Small intestine (tissue), 7 donors: ENCODE data around the gene BDKRB1. TPM values are rescaled to one million over a fixed set of nuclear protein-coding genes. Genes with fewer than 3 reads are reported as not detected.
"Not testable (repeated sequence)": the region's sequence is repeated elsewhere in the genome, so short reads cannot be mapped to it uniquely, and the experiment has no call there.

Source experiments
- DNase-seq, 2 donors: peaks; one replicate each; pipeline versions ENCODE4 v3.0.0 to v3.0.0-alpha.2; 2013
- FAIRE-seq: peaks from 2 replicates; lab custom pipeline; 2012; peaks lifted over from hg19 to GRCh38; lab: Jason Lieb, UNC
- H3K27ac ChIP-seq, 3 donors: one replicate each; pipeline ENCODE4 v1.5.1; 2013; ENCODE audit warnings: low read length in 2 of 3, mild to moderate bottlenecking in 2 of 3, control low read depth in 1 of 3, inconsistent platforms in 1 of 3, low read depth in 1 of 3, moderate library complexity in 1 of 3
- H3K27me3 ChIP-seq, 3 donors: one replicate each; pipeline ENCODE4 v1.6.1; 2013; ENCODE audit warnings: low read length in 3 of 3, inconsistent platforms in 1 of 3; ENCODE audit not compliant: control insufficient read depth in 3 of 3, insufficient read depth in 3 of 3
- H3K36me3 ChIP-seq, 3 donors: one replicate each; pipeline ENCODE4 v1.6.1; 2013; ENCODE audit warnings: low read length in 3 of 3, inconsistent platforms in 1 of 3, low read depth in 1 of 3, mild to moderate bottlenecking in 1 of 3, moderate library complexity in 1 of 3; ENCODE audit not compliant: control insufficient read depth in 3 of 3, insufficient read depth in 2 of 3
- H3K4me1 ChIP-seq, 3 donors: one replicate each; pipeline ENCODE4 v1.6.1; 2013; ENCODE audit warnings: low read length in 2 of 3, inconsistent platforms in 1 of 3, low read depth in 1 of 3, mild to moderate bottlenecking in 1 of 3, moderate library complexity in 1 of 3; ENCODE audit not compliant: control insufficient read depth in 3 of 3, insufficient read depth in 2 of 3
- H3K4me3 ChIP-seq, 3 donors: one replicate each; pipeline ENCODE4 v1.5.1; 2013; ENCODE audit warnings: low read length in 3 of 3, control low read depth in 1 of 3, inconsistent platforms in 1 of 3, low read depth in 1 of 3, mild to moderate bottlenecking in 1 of 3, moderate library complexity in 1 of 3
- H3K9me3 ChIP-seq, 2 donors: one replicate each; pipeline ENCODE4 v1.6.1; 2013; ENCODE audit warnings: low read depth in 1 of 2, low read length in 1 of 2; ENCODE audit not compliant: control insufficient read depth in 2 of 2, insufficient read depth in 1 of 2
- WGBS, 3 donors: extraction: QIAGEN DNeasy Blood & Tissue Kit; methylation state at CpG; one replicate each; pipeline ENCODE4 v1.1.7; 2013; 5-methylcytosine and 5-hydroxymethylcytosine counted together
- polyA plus RNA-seq, 4 donors: library from polyadenylated mRNA; stranded (reverse) in 3 of 4; unstranded in 1 of 4; fragments of 200-250 nt in 3 of 4; fragments of 120-200 nt in 1 of 4; gene quantifications; one replicate each; pipeline versions ENCODE4 v1.2.1 to v1.2.3, GENCODE V29; 2013
- donor health status: healthy with polysubstance abuse.
- donor health status: control.
- donor health status: control.
- donor health status: Bipolar disorder and iron deficiency.
- donor health status: healthy.

Gene BDKRB1
- polyA plus RNA-seq, 4 donors: 1.1 to 4.3 (median 1.7) TPM

GRCh38 chr14:96237641-96238040 is 18.4 kb upstream of the BDKRB1 start:
- no peak for DNase-seq
- H3K36me3 ChIP-seq: peaks cover 0 to 62% (median 0%) of the 10 kb centered on the region in 3 donors
- 85 to 100% (median 97%) methylated on average over 2 of the region's 2 CpGs for WGBS, 3 donors
- no peak for FAIRE-seq
- H3K27ac ChIP-seq: no peak overlapping the region
- peaks cover 6 to 48% (median 9%) of the 10 kb centered on the region in 3 donors for H3K4me1 ChIP-seq
- no peaks in the 10 kb centered on the region for H3K27me3 ChIP-seq
- H3K9me3 ChIP-seq: peaks cover 0 to 23% of the 10 kb centered on the region in 2 donors
- no peak overlapping the region for H3K4me3 ChIP-seq

DNA sequence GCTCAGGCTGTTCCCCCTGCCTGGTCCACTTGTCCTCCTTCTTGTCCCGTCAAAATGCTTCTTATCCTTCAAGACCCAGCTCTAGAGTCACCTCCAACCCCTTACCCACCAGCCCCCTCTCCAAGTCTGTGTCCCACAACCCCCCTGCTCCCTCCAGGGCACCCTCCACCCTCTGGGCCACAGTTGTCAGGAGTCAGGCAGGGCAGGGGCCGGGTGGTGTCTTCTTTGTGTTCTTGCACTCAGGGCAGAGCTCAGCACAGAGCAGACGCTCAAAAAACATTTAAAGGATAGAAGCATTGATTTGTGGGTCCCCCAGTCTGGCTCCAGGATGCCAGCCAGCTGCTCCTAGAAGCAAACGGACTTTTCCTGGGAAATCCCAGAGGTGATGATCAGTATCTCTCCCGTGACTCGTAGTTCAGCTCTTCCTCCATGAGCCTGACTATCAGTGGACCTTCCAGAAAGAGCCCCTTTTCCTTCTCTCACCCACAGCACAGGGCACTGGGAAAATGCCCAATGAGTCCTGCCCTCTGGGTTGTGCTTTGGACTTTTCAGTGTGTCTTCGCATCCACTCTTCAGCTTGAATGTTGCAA is 17.2 kb upstream of the BDKRB1 start:
- Histone ChIP-seq H3K4me1 (peaks cover 6 to 48% (median 9%) of the 10 kb centered on the region in 3 donors), H3K4me3 (no peak overlapping the region), H3K27ac (peak overlapping the region; percentile 78 to 88 (median 81)), H3K36me3 (peaks cover 0 to 60% (median 0%) of the 10 kb centered on the region in 3 donors), H3K27me3 (no peaks in the 10 kb centered on the region), H3K9me3 (peaks cover 0 to 26% of the 10 kb centered on the region in 2 donors)
- no peak for DNase-seq
- FAIRE-seq: no peak
- 54 to 65% (median 65%) methylated on average over 7 of the region's 7 CpGs for WGBS, 3 donors

DNA sequence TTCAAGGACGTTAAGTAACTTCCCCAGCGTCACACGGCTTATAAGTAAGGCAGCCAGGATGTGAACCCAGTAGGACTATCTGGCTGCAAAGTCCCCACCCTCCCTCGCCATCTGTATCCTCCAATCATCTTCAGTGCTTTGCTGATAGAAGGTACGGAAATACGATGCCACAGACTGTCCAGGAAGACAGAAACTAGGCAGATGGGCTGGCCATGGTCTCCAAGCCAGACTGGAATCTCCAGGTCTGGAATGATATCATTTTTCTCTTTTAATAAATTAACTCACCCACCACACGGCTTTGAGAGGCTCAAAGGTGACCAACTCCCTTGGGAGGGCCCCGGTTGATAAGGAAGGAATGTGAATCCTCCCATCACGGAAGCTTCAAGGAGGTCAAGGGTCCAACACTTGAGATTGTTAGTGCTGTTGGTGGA is 16.3 kb upstream of the BDKRB1 start:
- WGBS, 3 donors: 8 to 53% (median 24%) methylated on average over 9 of the region's 9 CpGs
- FAIRE-seq (peak; percentile 51), DNase-seq (peak; percentile 95 to 99)
- no peak overlapping the region for H3K4me3 ChIP-seq
- H3K4me1 ChIP-seq: peaks cover 6 to 39% (median 9%) of the 10 kb centered on the region in 3 donors
- peaks cover 0 to 60% (median 0%) of the 10 kb centered on the region in 3 donors for H3K36me3 ChIP-seq
- H3K27ac ChIP-seq: peak overlapping the region; percentile 78 to 88 (median 81)
- peaks cover 0 to 26% of the 10 kb centered on the region in 2 donors for H3K9me3 ChIP-seq
- H3K27me3 ChIP-seq: no peaks in the 10 kb centered on the region

DNA sequence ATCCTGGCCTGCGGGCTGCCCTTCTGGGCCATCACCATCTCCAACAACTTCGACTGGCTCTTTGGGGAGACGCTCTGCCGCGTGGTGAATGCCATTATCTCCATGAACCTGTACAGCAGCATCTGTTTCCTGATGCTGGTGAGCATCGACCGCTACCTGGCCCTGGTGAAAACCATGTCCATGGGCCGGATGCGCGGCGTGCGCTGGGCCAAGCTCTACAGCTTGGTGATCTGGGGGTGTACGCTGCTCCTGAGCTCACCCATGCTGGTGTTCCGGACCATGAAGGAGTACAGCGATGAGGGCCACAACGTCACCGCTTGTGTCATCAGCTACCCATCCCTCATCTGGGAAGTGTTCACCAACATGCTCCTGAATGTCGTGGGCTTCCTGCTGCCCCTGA is 15.4 kb upstream of the BDKRB1 start:
- 94 to 96% (median 95%) methylated on average over 18 of the region's 18 CpGs for WGBS, 3 donors
- Histone ChIP-seq H3K36me3 (peaks cover 0 to 59% (median 0%) of the 10 kb centered on the region in 3 donors), H3K4me3 (no peak overlapping the region), H3K27ac (peak overlapping the region in 1 of 3 donors; percentile 88), H3K9me3 (peaks cover 0 to 26% of the 10 kb centered on the region in 2 donors), H3K4me1 (peaks cover 6 to 37% (median 9%) of the 10 kb centered on the region in 3 donors), H3K27me3 (no peaks in the 10 kb centered on the region)
- FAIRE-seq (no peak), DNase-seq (no peak)

DNA sequence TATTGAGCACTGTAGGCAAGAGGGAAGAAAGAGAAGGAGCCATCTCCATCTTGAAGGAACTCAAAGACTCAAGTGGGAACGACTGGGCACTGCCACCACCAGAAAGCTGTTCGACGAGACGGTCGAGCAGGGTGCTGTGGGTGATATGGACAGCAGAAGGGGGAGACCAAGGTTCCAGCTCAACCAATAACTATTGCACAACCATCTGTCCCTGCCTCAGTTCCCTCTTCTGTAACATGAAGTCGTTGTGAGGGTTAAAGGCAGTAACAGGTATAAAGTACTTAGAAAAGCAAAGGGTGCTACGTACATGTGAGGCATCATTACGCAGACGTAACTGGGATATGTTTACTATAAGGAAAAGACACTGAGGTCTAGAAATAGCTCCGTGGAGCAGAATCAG is 13.9 kb upstream of the BDKRB1 start:
- H3K4me1 ChIP-seq: peaks cover 6 to 33% (median 9%) of the 10 kb centered on the region in 3 donors
- FAIRE-seq: no peak
- H3K4me3 ChIP-seq: no peak overlapping the region
- no peak for DNase-seq
- H3K9me3 ChIP-seq: peaks cover 0 to 26% of the 10 kb centered on the region in 2 donors
- H3K27me3 ChIP-seq: no peaks in the 10 kb centered on the region
- WGBS, 3 donors: 91 to 97% (median 94%) methylated on average over 10 of the region's 10 CpGs
- H3K27ac ChIP-seq: no peak overlapping the region
- peaks cover 0 to 52% (median 0%) of the 10 kb centered on the region in 3 donors for H3K36me3 ChIP-seq

DNA sequence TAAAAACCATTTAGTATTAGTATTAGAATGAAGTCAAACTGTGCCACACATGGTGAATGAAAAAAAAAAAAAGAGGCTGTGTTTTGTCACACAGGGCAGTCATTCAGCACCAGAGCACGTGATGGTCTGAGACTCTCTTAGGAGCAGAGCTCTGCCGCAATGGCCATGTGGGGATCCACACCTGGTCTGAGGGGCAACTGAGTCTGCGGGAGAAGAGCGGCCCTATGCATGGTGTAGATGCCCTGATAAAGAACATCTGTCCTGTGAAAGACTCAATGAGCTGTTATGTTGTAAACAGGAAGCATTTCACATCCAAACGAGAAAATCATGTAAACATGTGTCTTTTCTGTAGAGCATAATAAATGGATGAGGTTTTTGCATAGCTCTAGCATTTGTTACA is 12.2 kb upstream of the BDKRB1 start:
- H3K4me3 ChIP-seq: no peak overlapping the region
- FAIRE-seq: no peak
- H3K4me1 ChIP-seq: peaks cover 6 to 22% (median 9%) of the 10 kb centered on the region in 3 donors
- no peak for DNase-seq
- H3K27ac ChIP-seq: no peak overlapping the region
- 52 to 61% (median 60%) methylated on average over 5 of the region's 5 CpGs for WGBS, 3 donors
- peaks cover 0 to 39% (median 0%) of the 10 kb centered on the region in 3 donors for H3K36me3 ChIP-seq
- peaks cover 0 to 26% of the 10 kb centered on the region in 2 donors for H3K9me3 ChIP-seq
- no peaks in the 10 kb centered on the region for H3K27me3 ChIP-seq

DNA sequence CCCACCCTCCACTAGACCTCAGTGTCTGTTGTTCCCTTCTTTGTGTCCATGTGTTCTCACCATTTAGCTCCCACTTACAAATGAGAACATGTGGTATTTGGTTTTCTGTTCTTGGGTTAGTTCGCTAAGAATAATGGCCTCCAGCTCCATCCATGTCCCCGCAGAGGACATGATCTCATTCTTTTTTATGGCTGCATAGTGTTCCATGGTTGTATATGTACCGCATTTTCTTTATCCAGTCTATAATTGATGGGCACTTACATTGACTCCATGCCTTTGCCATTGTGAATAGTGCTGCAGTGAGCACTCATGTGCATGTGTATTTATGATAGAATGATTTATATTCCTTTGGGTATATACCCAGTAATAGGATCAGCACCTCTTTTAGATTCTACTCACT is 10.9 kb upstream of the BDKRB1 start:
- Histone ChIP-seq H3K9me3 (peaks cover 0 to 26% of the 10 kb centered on the region in 2 donors), H3K36me3 (peaks cover 0 to 33% (median 0%) of the 10 kb centered on the region in 3 donors)
- not testable (repeated sequence) for FAIRE-seq, DNase-seq, H3K27ac ChIP-seq, H3K27me3 ChIP-seq, H3K4me3 ChIP-seq, H3K4me1 ChIP-seq
- 94 to 98% (median 95%) methylated on average over 3 of the region's 3 CpGs for WGBS, 3 donors

- DNase-seq: no peak
- WGBS, 3 donors: 85 to 90% (median 89%) methylated on average over 3 of the region's 3 CpGs
- peaks cover 0 to 17% of the 10 kb centered on the region in 2 donors for H3K9me3 ChIP-seq
- H3K27ac ChIP-seq: no peak overlapping the region
- H3K4me1 ChIP-seq: peaks cover 0 to 5% (median 3%) of the 10 kb centered on the region in 3 donors
- FAIRE-seq: no peak
- H3K4me3 ChIP-seq: no peak overlapping the region
- H3K27me3 ChIP-seq: no peaks in the 10 kb centered on the region
- peaks cover 0 to 24% (median 0%) of the 10 kb centered on the region in 3 donors for H3K36me3 ChIP-seq
These were observed 10.1 kb upstream of the BDKRB1 start for GRCh38 chr14:96245710-96246538.
